Measurements from ENCODE around the gene TMEM63C.

Gene TMEM63C

GRCh38 chr14:77177702-77178101, 3.9 kb upstream of the TMEM63C start:
- Histone ChIP-seq H3K79me2 (ENCODE audit: low read length) (no peaks in the 10 kb centered on the region), H3K9ac (ENCODE audit: low read length) (no peak overlapping the region), H3K27ac (ENCODE audit: low read length) (no peak overlapping the region), H3K9me3 (ENCODE audit: insufficient read depth, low read length) (no peaks in the 10 kb centered on the region), H3K27me3 (ENCODE audit: low read depth, low read length) (0 out of 2 replicates have a peak, but pooled peaks cover 4% of the 10 kb centered on the region), H2AFZ (ENCODE audit: low read depth, low read length) (no peak overlapping the region), H3K36me3 (replicated peaks; ENCODE audit: low read depth, low read length) (no peaks in the 10 kb centered on the region), H4K20me1 (ENCODE audit: insufficient read depth, low read length) (no peaks in the 10 kb centered on the region), H3K4me1 (ENCODE audit: low read length) (peaks cover 33% of the 10 kb centered on the region), H3K4me2 (ENCODE audit: low read length) (peak overlapping the region; percentile 18; the same call in 1 of the 2 replicates), H3K4me3 (ENCODE audit: low read length) (no peak overlapping the region)
- no peak for TF ChIP-seq EZH2phosphoT487 (IDR thresholded peaks at IDR 0.05; ENCODE audit: low read depth)
- no peak for TF ChIP-seq CTCF (IDR thresholded peaks at IDR 0.05; ENCODE audit: low read depth, low read length)

- no peak overlapping the region for H3K27ac ChIP-seq (ENCODE audit: low read length)
- H2AFZ ChIP-seq (ENCODE audit: low read depth, low read length), result no peak overlapping the region
- H3K79me2 ChIP-seq (ENCODE audit: low read length), result no peaks in the 10 kb centered on the region
- no peak overlapping the region for H3K4me3 ChIP-seq (ENCODE audit: low read length)
- H3K9me3 ChIP-seq (ENCODE audit: insufficient read depth, low read length), result no peaks in the 10 kb centered on the region
- peaks cover 34% of the 10 kb centered on the region for H3K4me1 ChIP-seq (ENCODE audit: low read length)
- no peaks in the 10 kb centered on the region for H4K20me1 ChIP-seq (ENCODE audit: insufficient read depth, low read length)
- TF ChIP-seq EZH2phosphoT487 (IDR thresholded peaks at IDR 0.05; ENCODE audit: low read depth) (no peak), CTCF (IDR thresholded peaks at IDR 0.05; ENCODE audit: low read depth, low read length) (no peak)
- H3K27me3 ChIP-seq (ENCODE audit: low read depth, low read length), result no peaks in the 10 kb centered on the region
- no peaks in the 10 kb centered on the region for H3K36me3 ChIP-seq (replicated peaks; ENCODE audit: low read depth, low read length)
- no peak overlapping the region for H3K9ac ChIP-seq (ENCODE audit: low read length)
- no peak overlapping the region for H3K4me2 ChIP-seq (ENCODE audit: low read length)
Observed at GRCh38 chr14:77178656-77179055, 2.9 kb upstream of the TMEM63C start.

- Histone ChIP-seq H3K79me2 (ENCODE audit: low read length) (no peaks in the 10 kb centered on the region), H2AFZ (ENCODE audit: low read depth, low read length) (peak overlapping the region; percentile 73), H3K4me2 (ENCODE audit: low read length) (peak overlapping the region; percentile 94), H3K36me3 (replicated peaks; ENCODE audit: low read depth, low read length) (no peaks in the 10 kb centered on the region), H4K20me1 (ENCODE audit: insufficient read depth, low read length) (no peaks in the 10 kb centered on the region), H3K4me1 (ENCODE audit: low read length) (peaks cover 39% of the 10 kb centered on the region), H3K9ac (ENCODE audit: low read length) (peak overlapping the region; percentile 2; the same call in 1 of the 2 replicates), H3K27me3 (ENCODE audit: low read depth, low read length) (no peaks in the 10 kb centered on the region), H3K9me3 (ENCODE audit: insufficient read depth, low read length) (no peaks in the 10 kb centered on the region), H3K4me3 (ENCODE audit: low read length) (peak overlapping the region; percentile 96), H3K27ac (ENCODE audit: low read length) (no peak overlapping the region)
- no peak for TF ChIP-seq CTCF (IDR thresholded peaks at IDR 0.05; ENCODE audit: low read depth, low read length)
- TF ChIP-seq EZH2phosphoT487 (IDR thresholded peaks at IDR 0.05; ENCODE audit: low read depth), result no peak
Observed at GRCh38 chr14:77180726-77181602, 634 bp upstream of the TMEM63C start.

- Histone ChIP-seq H3K27me3 (ENCODE audit: low read depth, low read length) (no peaks in the 10 kb centered on the region), H3K36me3 (replicated peaks; ENCODE audit: low read depth, low read length) (no peaks in the 10 kb centered on the region), H4K20me1 (ENCODE audit: insufficient read depth, low read length) (no peaks in the 10 kb centered on the region), H2AFZ (ENCODE audit: low read depth, low read length) (no peak overlapping the region), H3K27ac (ENCODE audit: low read length) (no peak overlapping the region), H3K9me3 (ENCODE audit: insufficient read depth, low read length) (no peaks in the 10 kb centered on the region), H3K9ac (ENCODE audit: low read length) (no peak overlapping the region), H3K4me3 (ENCODE audit: low read length) (no peak overlapping the region), H3K4me1 (ENCODE audit: low read length) (peaks cover 18% of the 10 kb centered on the region), H3K79me2 (ENCODE audit: low read length) (no peaks in the 10 kb centered on the region), H3K4me2 (ENCODE audit: low read length) (no peak overlapping the region)
- TF ChIP-seq CTCF (IDR thresholded peaks at IDR 0.05; ENCODE audit: low read depth, low read length) (no peak), EZH2phosphoT487 (IDR thresholded peaks at IDR 0.05; ENCODE audit: low read depth) (no peak)
Observed at GRCh38 chr14:77183896-77184295, 2.3 kb downstream of the TMEM63C start.
